ENCODE data around the gene SMC3. TPM values are rescaled to one million over a fixed set of nuclear protein-coding genes. Genes with fewer than 3 reads are reported as not detected.

The SMC3 gene
- total RNA-seq, 4 donors from 2014 or later = 27.7 to 50.2 (median 39.5) TPM

GRCh38 chr10:110577056-110577455 is 9.6 kb downstream of the SMC3 start:
- 46% methylated on average over 3 of the region's 3 CpGs for WGBS
- intact Hi-C loops (cut with DNase I) = no loop called here
- peaks cover 38 to 52% (median 46%) of the 10 kb centered on the region in 4 donors for H3K36me3 ChIP-seq
- H3K27ac ChIP-seq (replicated peaks in 1 of 4) = peak overlapping the region in 1 of 4 donors; percentile 13
- H3K4me3 ChIP-seq = no peak overlapping the region
- H3K4me1 ChIP-seq = peaks cover 17 to 43% (median 36%) of the 10 kb centered on the region in 4 donors
- DNase-seq (ENCODE audit: extremely low spot score) = no peak
- no peaks in the 10 kb centered on the region for H3K27me3 ChIP-seq
- H3K9me3 ChIP-seq = no peaks in the 10 kb centered on the region
- TF ChIP-seq CTCF (IDR thresholded peaks at IDR 0.05) = no peak
- no peak for TF ChIP-seq EP300 (IDR thresholded peaks at IDR 0.05)
- TF ChIP-seq POLR2AphosphoS5 (IDR thresholded peaks at IDR 0.05) = no peak
- no peak for TF ChIP-seq POLR2A (IDR thresholded peaks at IDR 0.05; ENCODE audit: low read depth)

GRCh38 chr10:110584006-110584405 is 16.5 kb downstream of the SMC3 start:
- intact Hi-C loops (cut with DNase I) = no loop called here
- Histone ChIP-seq H3K27ac (replicated peaks in 1 of 4) (no peak overlapping the region), H3K4me3 (no peak overlapping the region), H3K4me1 (no peaks in the 10 kb centered on the region), H3K9me3 (no peaks in the 10 kb centered on the region), H3K36me3 (peaks cover 72 to 100% (median 88%) of the 10 kb centered on the region in 4 donors), H3K27me3 (no peaks in the 10 kb centered on the region)
- no peak for DNase-seq (ENCODE audit: extremely low spot score)
- no peak for TF ChIP-seq POLR2AphosphoS5 (IDR thresholded peaks at IDR 0.05)
- 89% methylated on average over 3 of the region's 3 CpGs for WGBS

GRCh38 chr10:110591760-110592159 is 24.3 kb downstream of the SMC3 start:
- H3K9me3 ChIP-seq = no peaks in the 10 kb centered on the region
- H3K4me1 ChIP-seq = no peaks in the 10 kb centered on the region
- H3K4me3 ChIP-seq = no peak overlapping the region
- H3K27me3 ChIP-seq = no peaks in the 10 kb centered on the region
- peaks cover 61 to 96% (median 84%) of the 10 kb centered on the region in 4 donors for H3K36me3 ChIP-seq
- 86% methylated on average over 5 of the region's 5 CpGs for WGBS
- H3K27ac ChIP-seq (replicated peaks in 1 of 4) = no peak overlapping the region
- no peak for TF ChIP-seq POLR2A (IDR thresholded peaks at IDR 0.05; ENCODE audit: low read depth)
- TF ChIP-seq EP300 (IDR thresholded peaks at IDR 0.05) = no peak
- TF ChIP-seq POLR2AphosphoS5 (IDR thresholded peaks at IDR 0.05) = no peak
- no peak for TF ChIP-seq CTCF (IDR thresholded peaks at IDR 0.05)
- intact Hi-C loops (cut with DNase I) = no loop called here
- no peak for DNase-seq (ENCODE audit: extremely low spot score)

- Histone ChIP-seq H3K4me1 (no peaks in the 10 kb centered on the region), H3K36me3 (peaks cover 35 to 96% (median 74%) of the 10 kb centered on the region in 4 donors), H3K27me3 (no peaks in the 10 kb centered on the region), H3K9me3 (no peaks in the 10 kb centered on the region), H3K27ac (replicated peaks in 1 of 4) (no peak overlapping the region), H3K4me3 (no peak overlapping the region)
- WGBS = 79% methylated on average over 2 of the region's 2 CpGs
- DNase-seq (ENCODE audit: extremely low spot score) = no peak
- TF ChIP-seq CTCF (IDR thresholded peaks at IDR 0.05) = no peak
- no peak for TF ChIP-seq EP300 (IDR thresholded peaks at IDR 0.05)
- no peak for TF ChIP-seq POLR2A (IDR thresholded peaks at IDR 0.05; ENCODE audit: low read depth)
- TF ChIP-seq POLR2AphosphoS5 (IDR thresholded peaks at IDR 0.05) = no peak
- intact Hi-C loops (cut with DNase I) = no loop called here
Observed at GRCh38 chr10:110597476-110597875, 30.0 kb downstream of the SMC3 start.

- TF ChIP-seq POLR2A (IDR thresholded peaks at IDR 0.05; ENCODE audit: low read depth) = no peak
- TF ChIP-seq POLR2AphosphoS5 (IDR thresholded peaks at IDR 0.05) = no peak
- no peak for TF ChIP-seq EP300 (IDR thresholded peaks at IDR 0.05)
- peak in 1 of 3 experiments; percentile 42 for TF ChIP-seq CTCF (IDR thresholded peaks at IDR 0.05)
- Histone ChIP-seq H3K4me3 (no peak overlapping the region), H3K27ac (replicated peaks in 1 of 4) (no peak overlapping the region), H3K36me3 (peaks cover 49 to 100% (median 78%) of the 10 kb centered on the region in 4 donors), H3K9me3 (no peaks in the 10 kb centered on the region), H3K27me3 (no peaks in the 10 kb centered on the region), H3K4me1 (no peaks in the 10 kb centered on the region)
- intact Hi-C loops (cut with DNase I) = no loop called here
- DNase-seq (ENCODE audit: extremely low spot score) = no peak
- WGBS = 85% methylated on average over 2 of the region's 2 CpGs
Observed at GRCh38 chr10:110600487-110601101, 33.1 kb downstream of the SMC3 start.
